H1 (cell line): Measurements from ENCODE around the gene CYP1B1. TPM values are rescaled to one million over a fixed set of nuclear protein-coding genes. Genes with fewer than 3 reads are reported as not detected.
"Not testable (repeated sequence)": the region's sequence is repeated elsewhere in the genome, so short reads cannot be mapped to it uniquely, and the experiment has no call there.

Experiments
- CTCF ChIA-PET: fragments of 300-600 bp; sonication (Branson Sonifier 250); formaldehyde crosslinking; loops from one replicate; lab custom pipeline; 2021; ENCODE audit not compliant: partially characterized antibody; lab: Charles Lee
- POLR2A ChIA-PET: fragments of 300-600 bp; sonication (Branson Sonifier 250); formaldehyde crosslinking; loops from one replicate; lab custom pipeline; 2021; ENCODE audit warnings: inconsistent platforms; ENCODE audit not compliant: partially characterized antibody; lab: Charles Lee
- DNase-seq, 2 experiments: peaks; one replicate each; pipeline versions ENCODE4 v3.0.0 to v3.0.0-alpha.2; 2010 to 2022; ENCODE audit warnings: low spot score in 2 of 2, low read depth in 1 of 2, mixed read lengths in 1 of 2
- FAIRE-seq: peaks from 2 replicates; lab custom pipeline; 2011; peaks lifted over from hg19 to GRCh38; lab: Jason Lieb, UNC
- H2AFZ ChIP-seq: 2 replicates; pipeline ENCODE4 v1.8.1; 2012; ENCODE audit warnings: low read length, inconsistent platforms
- H2AK5ac ChIP-seq: 2 replicates; pipeline ENCODE4 v1.6.1; 2013; ENCODE audit warnings: low read depth, low read length
- H2BK120ac ChIP-seq: replicated peaks from 2 replicates; pipeline ENCODE3; 2013; ENCODE audit warnings: low read depth, low read length, inconsistent platforms
- H2BK12ac ChIP-seq: 2 replicates; pipeline ENCODE4 v1.6.1; 2013; ENCODE audit warnings: low read depth, low read length
- H2BK15ac ChIP-seq: 2 replicates; pipeline ENCODE4 v1.6.1; 2013; ENCODE audit warnings: low read length
- H2BK20ac ChIP-seq: 2 replicates; pipeline ENCODE4 v1.6.1; 2013; ENCODE audit warnings: low read length
- H2BK5ac ChIP-seq: 2 replicates; pipeline ENCODE4 v1.6.1; 2013; ENCODE audit warnings: low read depth, low read length
- H3K14ac ChIP-seq: 2 replicates; pipeline ENCODE4 v1.6.1; 2013; ENCODE audit warnings: inconsistent platforms; ENCODE audit not compliant: insufficient read length
- H3K18ac ChIP-seq: 2 replicates; pipeline ENCODE4 v1.6.1; 2013; ENCODE audit warnings: low read length; ENCODE audit errors: extremely low read depth
- H3K23ac ChIP-seq: 2 replicates; pipeline ENCODE4 v1.6.1; 2013; ENCODE audit warnings: inconsistent platforms; ENCODE audit not compliant: insufficient read length
- H3K23me2 ChIP-seq: 2 replicates; pipeline ENCODE4 v1.6.1; 2013; ENCODE audit warnings: low read depth, low read length
- H3K27ac ChIP-seq: 2 replicates; pipeline ENCODE4 v1.6.1; 2011; ENCODE audit warnings: low read depth, low read length, inconsistent platforms
- H3K27me3 ChIP-seq, 4 experiments: replicated peaks in 1 of 4; 1 replicate in 1 of 4; 2 replicates in 3 of 4; pipeline versions ENCODE4 v1.6.1 to v1.8.1; 2011 to 2013; ENCODE audit warnings: low read length in 3 of 4, mild to moderate bottlenecking in 3 of 4, inconsistent platforms in 2 of 4, mixed read lengths in 2 of 4, moderate library complexity in 1 of 4; ENCODE audit not compliant: control insufficient read depth in 3 of 4, insufficient read depth in 3 of 4; ENCODE audit errors: extremely low read depth in 1 of 4
- H3K36me3 ChIP-seq, 4 experiments: 2 replicates each; pipeline versions ENCODE4 v1.6.1 to v1.8.1; 2011 to 2013; ENCODE audit warnings: mild to moderate bottlenecking in 4 of 4, low read length in 3 of 4, moderate library complexity in 2 of 4, control low read depth in 1 of 4, inconsistent platforms in 1 of 4; ENCODE audit not compliant: insufficient read depth in 4 of 4, control insufficient read depth in 2 of 4
- H3K4ac ChIP-seq: replicated peaks from 2 replicates; pipeline ENCODE3; 2013; ENCODE audit warnings: low read length, low read depth, mixed read lengths, inconsistent platforms; ENCODE audit not compliant: insufficient read length
- H3K4me1 ChIP-seq, 4 experiments: replicated peaks in 1 of 4; 1 replicate in 1 of 4; 2 replicates in 3 of 4; pipeline versions ENCODE4 v1.6.1 to v1.8.1; 2011 to 2013; ENCODE audit warnings: low read length in 3 of 4, inconsistent platforms in 2 of 4, mixed read lengths in 1 of 4; ENCODE audit not compliant: insufficient read depth in 4 of 4, control insufficient read depth in 3 of 4
- H3K4me2 ChIP-seq, 2 experiments: 2 replicates each; pipeline versions ENCODE4 v1.6.1 to v1.8.1; 2011 to 2013; ENCODE audit warnings: low read depth in 2 of 2, low read length in 2 of 2, control low read depth in 1 of 2, inconsistent platforms in 1 of 2, mild to moderate bottlenecking in 1 of 2; ENCODE audit not compliant: insufficient read depth in 1 of 2
- H3K4me3 ChIP-seq, 4 experiments: fragments of 200-600, 300-600 bp in 1 of 4; sonication (generic), shearing (Covaris generic), sonication (Bioruptor Twin) in 1 of 4; 2 replicates each; pipeline versions ENCODE4 v1.5.1 to v1.8.1; 2011 to 2016; ENCODE audit warnings: low read length in 4 of 4, low read depth in 3 of 4, control low read depth in 2 of 4, inconsistent platforms in 2 of 4, mild to moderate bottlenecking in 2 of 4, mixed read lengths in 1 of 4, moderate library complexity in 1 of 4; ENCODE audit not compliant: insufficient read depth in 2 of 4; ENCODE audit errors: extremely low read depth in 1 of 4
- H3K56ac ChIP-seq: replicated peaks from 2 replicates; pipeline ENCODE3; 2013; ENCODE audit warnings: low read depth, mild to moderate bottlenecking, mixed read lengths, low read length, inconsistent platforms; ENCODE audit not compliant: insufficient read length
- H3K79me1 ChIP-seq: 2 replicates; pipeline ENCODE4 v1.6.1; 2013; ENCODE audit warnings: low read depth, low read length, control low read depth
- H3K79me2 ChIP-seq, 2 experiments: 2 replicates each; pipeline versions ENCODE4 v1.6.1 to v1.8.1; 2012 to 2013; ENCODE audit warnings: low read length in 2 of 2, mild to moderate bottlenecking in 2 of 2, inconsistent platforms in 1 of 2; ENCODE audit not compliant: insufficient read depth in 2 of 2, control insufficient read depth in 1 of 2
- H3K9ac ChIP-seq, 4 experiments: replicated peaks in 1 of 4; 1 replicate in 1 of 4; 2 replicates in 3 of 4; pipeline versions ENCODE4 v1.6.1 to v1.8.1; 2011 to 2013; ENCODE audit warnings: low read depth in 3 of 4, low read length in 3 of 4, control low read depth in 2 of 4, mild to moderate bottlenecking in 2 of 4, moderate library complexity in 2 of 4, inconsistent platforms in 1 of 4; ENCODE audit errors: extremely low read depth in 1 of 4
- H3K9me3 ChIP-seq, 2 experiments: 2 replicates each; pipeline versions ENCODE4 v1.6.1 to v1.8.1; 2012 to 2013; ENCODE audit warnings: mild to moderate bottlenecking in 2 of 2, moderate library complexity in 2 of 2, control low read depth in 1 of 2, inconsistent platforms in 1 of 2, low read depth in 1 of 2, low read length in 1 of 2, mixed read lengths in 1 of 2; ENCODE audit not compliant: insufficient read depth in 2 of 2
- H4K20me1 ChIP-seq, 2 experiments: replicated peaks in 1 of 2; 2 replicates each; pipeline versions ENCODE3 to v1.8.1; 2011 to 2013; ENCODE audit warnings: inconsistent platforms in 2 of 2, low read length in 2 of 2, mild to moderate bottlenecking in 1 of 2; ENCODE audit not compliant: insufficient read depth in 2 of 2, control insufficient read depth in 1 of 2
- H4K5ac ChIP-seq: 2 replicates; pipeline ENCODE4 v1.6.1; 2013; ENCODE audit warnings: low read length, low read depth, mixed read lengths, inconsistent platforms; ENCODE audit not compliant: insufficient read length
- H4K8ac ChIP-seq: 2 replicates; pipeline ENCODE4 v1.8.0; 2013; ENCODE audit warnings: mild to moderate bottlenecking, moderate library complexity, low read length, inconsistent platforms; ENCODE audit not compliant: insufficient read depth; ENCODE audit errors: extremely low read depth
- H4K91ac ChIP-seq: replicated peaks from 2 replicates; pipeline ENCODE3; 2013; ENCODE audit warnings: low read length, mixed read lengths, inconsistent platforms; ENCODE audit not compliant: insufficient read length
- WGBS, 2 experiments: shearing (Covaris generic) in 1 of 2; methylation state at CpG; one replicate each; pipeline versions ENCODE4 v1.1.6 to v1.1.7; 2013 to 2015; ENCODE audit warnings: low lambda C conversion rate in 2 of 2, mixed read lengths in 2 of 2, inconsistent platforms in 1 of 2, low coverage in 1 of 2, missing lambda C conversion rate in 1 of 2; ENCODE audit not compliant: insufficient replicate concordance in 2 of 2, insufficient coverage in 1 of 2, insufficient read length in 1 of 2; ENCODE audit errors: extremely low coverage in 1 of 2, missing lambda C conversion rate in 1 of 2; 5-methylcytosine and 5-hydroxymethylcytosine counted together
- polyA plus RNA-seq, 7 experiments: library from polyadenylated mRNA; depleted of rRNA in 3 of 7; stranded (reverse) in 5 of 7; unstranded in 2 of 7; fragments of >200 nt in 5 of 7; fragments of 200-250 nt in 2 of 7; gene quantifications; 1 replicate in 5 of 7; 2 replicates in 1 of 7; 4 replicates in 1 of 7; pipeline versions ENCODE4 v1.2.1 to v1.2.3, GENCODE V29; 2011 to 2013; ENCODE audit warnings: missing spikeins in 2 of 7, mixed read lengths in 2 of 7
- total RNA-seq: library from RNA; stranded (reverse); fragmentation: NEBNext Ultra II Directional; extraction: Animal tissue kit (Norgen Biotek cat#: 25700); gene quantifications from 2 replicates; pipeline ENCODE4 v1.2.1, GENCODE V29; 2021

Gene CYP1B1
- total and polyA plus RNA-seq, 2 of the 8 experiments (the other 6 are each of a cell fraction or from before 2014, with no cell fraction given): 1.3 to 5.7 TPM

DNA sequence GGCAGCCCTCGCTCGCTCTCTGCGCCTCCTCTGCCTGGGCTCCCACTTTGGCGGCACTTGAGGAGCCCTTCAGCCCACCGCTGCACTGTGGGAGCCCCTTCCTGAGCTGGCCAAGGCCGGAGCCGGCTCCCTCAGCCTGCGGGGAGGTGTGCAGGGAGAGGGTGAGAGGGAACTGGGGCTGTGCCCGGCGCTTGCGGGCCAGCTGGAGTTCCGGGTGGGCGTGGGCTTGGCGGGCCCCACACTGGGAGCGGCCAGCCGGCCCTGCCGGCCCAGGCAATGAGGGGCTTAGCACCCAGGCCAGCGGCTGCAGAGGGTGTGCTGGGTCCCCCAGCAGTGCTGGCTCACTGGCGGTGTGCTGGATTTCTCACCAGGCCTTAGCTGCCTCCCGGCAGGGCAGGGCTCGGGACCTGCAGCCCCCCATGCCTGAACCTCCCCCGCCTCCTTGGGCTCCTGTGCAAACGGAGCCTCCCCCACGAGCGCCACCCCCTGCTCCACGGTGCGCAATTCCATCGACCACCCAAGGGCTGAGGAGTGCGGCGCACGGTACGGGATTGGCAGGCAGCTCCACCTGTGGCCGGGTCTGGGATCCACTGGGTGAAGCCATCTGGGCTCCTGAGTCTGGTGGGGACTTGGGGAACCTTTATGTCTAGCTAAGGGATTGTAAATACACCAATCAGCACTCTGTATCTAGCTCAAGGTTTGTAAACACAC, 55.4 kb downstream of the CYP1B1 start:
- H3K23me2 ChIP-seq, H3K14ac ChIP-seq, H4K5ac ChIP-seq, H3K27ac ChIP-seq, H3K4me3 ChIP-seq, FAIRE-seq, H3K4me2 ChIP-seq, H3K56ac ChIP-seq, H2AK5ac ChIP-seq, H2BK5ac ChIP-seq, H3K9ac ChIP-seq, H4K8ac ChIP-seq, H3K27me3 ChIP-seq, H2BK20ac ChIP-seq, H3K79me2 ChIP-seq, H3K23ac ChIP-seq, H3K9me3 ChIP-seq, H4K20me1 ChIP-seq, H2AFZ ChIP-seq, H2BK120ac ChIP-seq, H4K91ac ChIP-seq, H2BK12ac ChIP-seq, H3K4ac ChIP-seq, DNase-seq, H3K79me1 ChIP-seq, H2BK15ac ChIP-seq, H3K4me1 ChIP-seq, H3K36me3 ChIP-seq, H3K18ac ChIP-seq: not testable (repeated sequence)
- WGBS, 2 experiments: 84% methylated on average over 10 of the region's 33 CpGs; no CpG with 5 or more reads in 1 of the 2 experiments
- POLR2A ChIA-PET: interaction anchor here (0.6 to 1.7 kb wide), 4 partner anchors 10 to 1409 kb away, joined by 3 to 7 read pairs (median 4); no protein-coding TSS in a partner anchor
- CTCF ChIA-PET: interaction anchor here (0.9 to 1.9 kb wide), 5 partner anchors 9 to 108 kb away, joined by 3 to 4 read pairs (median 3); no protein-coding TSS in a partner anchor
